NK-92 (cell line): ENCODE results near the gene ST8SIA2.

Experiments used
- DNase-seq: peaks from one replicate; lab custom pipeline; 2025; ENCODE audit not compliant: unreplicated experiment; lab: John Stamatoyannopoulos, UW

Gene ST8SIA2

GRCh38 chr15:92395098-92395635 lies 1.5 kb downstream of the ST8SIA2 start:
- DNase-seq, result no peak

- no peak for DNase-seq
Measured at GRCh38 chr15:92399271-92399950, 5.7 kb downstream of the ST8SIA2 start.

GRCh38 chr15:92400573-92400972 lies 6.9 kb downstream of the ST8SIA2 start:
- no peak for DNase-seq

- DNase-seq, result no peak
Measured at GRCh38 chr15:92400980-92401787, 7.5 kb downstream of the ST8SIA2 start.

- no peak for DNase-seq
Measured at GRCh38 chr15:92402751-92403150, 9.1 kb downstream of the ST8SIA2 start.

- DNase-seq, result no peak
Measured at GRCh38 chr15:92405942-92406341, 12.3 kb downstream of the ST8SIA2 start.

- no peak for DNase-seq
Measured at GRCh38 chr15:92407321-92407720, 13.6 kb downstream of the ST8SIA2 start.

GRCh38 chr15:92407916-92408315 lies 14.2 kb downstream of the ST8SIA2 start:
- no peak for DNase-seq

GRCh38 chr15:92409006-92409405 lies 15.3 kb downstream of the ST8SIA2 start:
- no peak for DNase-seq

GRCh38 chr15:92409521-92409920 lies 15.8 kb downstream of the ST8SIA2 start:
- DNase-seq, result no peak

- DNase-seq, result no peak
Measured at GRCh38 chr15:92410537-92410936, 16.9 kb downstream of the ST8SIA2 start.

- DNase-seq, result no peak
Measured at GRCh38 chr15:92411256-92411655, 17.6 kb downstream of the ST8SIA2 start.

GRCh38 chr15:92413510-92413909 lies 19.8 kb downstream of the ST8SIA2 start:
- no peak for DNase-seq

GRCh38 chr15:92415639-92416297 lies 22.1 kb downstream of the ST8SIA2 start:
- no peak for DNase-seq

- no peak for DNase-seq
Measured at GRCh38 chr15:92416557-92416956, 22.9 kb downstream of the ST8SIA2 start.

GRCh38 chr15:92417716-92418115 lies 24.0 kb downstream of the ST8SIA2 start:
- no peak for DNase-seq

- no peak for DNase-seq
Measured at GRCh38 chr15:92418864-92419263, 25.2 kb downstream of the ST8SIA2 start.

GRCh38 chr15:92421976-92422375 lies 28.3 kb downstream of the ST8SIA2 start:
- DNase-seq, result no peak

GRCh38 chr15:92425578-92426225 lies 32.0 kb downstream of the ST8SIA2 start:
- DNase-seq, result no peak

GRCh38 chr15:92429378-92430068 lies 35.8 kb downstream of the ST8SIA2 start:
- DNase-seq, result no peak

- no peak for DNase-seq
Measured at GRCh38 chr15:92430069-92430440, 36.4 kb downstream of the ST8SIA2 start.
